Nephron progenitor cell (in vitro differentiated cells): ENCODE data around the gene TMEM59L.
A peak's percentile ranks its signal among the peaks of the same experiment; 100 is the strongest.

Experiments used
- DNase-seq: peaks from one replicate; pipeline ENCODE4 v3.0.0; 2021
- H3K27ac Mint-ChIP-seq: 2 replicates; pipeline ENCODE4 v1.8.0; 2021; ENCODE audit warnings: mild to moderate bottlenecking, moderate library complexity, mixed read lengths
- H3K27me3 Mint-ChIP-seq: 2 replicates; pipeline ENCODE4 v1.8.0; 2021; ENCODE audit warnings: mild to moderate bottlenecking, low read depth, mixed read lengths; ENCODE audit not compliant: poor library complexity
- H3K36me3 Mint-ChIP-seq: 2 replicates; pipeline ENCODE4 v1.8.0; 2021; ENCODE audit warnings: low read depth, mixed read lengths
- H3K4me1 Mint-ChIP-seq: 2 replicates; pipeline ENCODE4 v1.8.0; 2021; ENCODE audit warnings: mixed read lengths
- H3K4me3 Mint-ChIP-seq: 2 replicates; pipeline ENCODE4 v1.8.0; 2021; ENCODE audit warnings: mild to moderate bottlenecking, moderate library complexity, mixed read lengths
- H3K9me3 Mint-ChIP-seq: 2 replicates; pipeline ENCODE4 v1.8.0; 2021; ENCODE audit warnings: mild to moderate bottlenecking, moderate library complexity, mixed read lengths
- TF ChIP-seq, protein P1 (sequence below): fragments of 200-600 bp; sonication (generic); IDR thresholded peaks from 2 replicates; pipeline ENCODE4 v1.5.0; 2021; ENCODE audit warnings: antibody characterized with exemption

Gene TMEM59L

GRCh38 chr19:18607226-18608101, 5.2 kb upstream of the TMEM59L start:
- Mint-ChIP-seq H3K27ac (no peak overlapping the region), H3K4me3 (peak overlapping the region; percentile 30), H3K36me3 (no peaks in the 10 kb centered on the region), H3K9me3 (no peaks in the 10 kb centered on the region), H3K4me1 (peaks cover 51% of the 10 kb centered on the region), H3K27me3 (peaks cover 84% of the 10 kb centered on the region)
- peak; percentile 38 for DNase-seq
- TF ChIP-seq, protein P1, sequence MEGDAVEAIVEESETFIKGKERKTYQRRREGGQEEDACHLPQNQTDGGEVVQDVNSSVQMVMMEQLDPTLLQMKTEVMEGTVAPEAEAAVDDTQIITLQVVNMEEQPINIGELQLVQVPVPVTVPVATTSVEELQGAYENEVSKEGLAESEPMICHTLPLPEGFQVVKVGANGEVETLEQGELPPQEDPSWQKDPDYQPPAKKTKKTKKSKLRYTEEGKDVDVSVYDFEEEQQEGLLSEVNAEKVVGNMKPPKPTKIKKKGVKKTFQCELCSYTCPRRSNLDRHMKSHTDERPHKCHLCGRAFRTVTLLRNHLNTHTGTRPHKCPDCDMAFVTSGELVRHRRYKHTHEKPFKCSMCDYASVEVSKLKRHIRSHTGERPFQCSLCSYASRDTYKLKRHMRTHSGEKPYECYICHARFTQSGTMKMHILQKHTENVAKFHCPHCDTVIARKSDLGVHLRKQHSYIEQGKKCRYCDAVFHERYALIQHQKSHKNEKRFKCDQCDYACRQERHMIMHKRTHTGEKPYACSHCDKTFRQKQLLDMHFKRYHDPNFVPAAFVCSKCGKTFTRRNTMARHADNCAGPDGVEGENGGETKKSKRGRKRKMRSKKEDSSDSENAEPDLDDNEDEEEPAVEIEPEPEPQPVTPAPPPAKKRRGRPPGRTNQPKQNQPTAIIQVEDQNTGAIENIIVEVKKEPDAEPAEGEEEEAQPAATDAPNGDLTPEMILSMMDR, result no peak

- peak overlapping the region; percentile 33 for H3K4me3 Mint-ChIP-seq
- no peak for DNase-seq
- no peaks in the 10 kb centered on the region for H3K36me3 Mint-ChIP-seq
- TF ChIP-seq, protein P1, result no peak
- peaks cover 84% of the 10 kb centered on the region for H3K27me3 Mint-ChIP-seq
- H3K4me1 Mint-ChIP-seq, result peaks cover 51% of the 10 kb centered on the region
- no peaks in the 10 kb centered on the region for H3K9me3 Mint-ChIP-seq
- no peak overlapping the region for H3K27ac Mint-ChIP-seq
Observed at GRCh38 chr19:18608102-18608804, 4.4 kb upstream of the TMEM59L start.

- DNase-seq, result no peak
- Mint-ChIP-seq H3K4me1 (peaks cover 56% of the 10 kb centered on the region), H3K36me3 (no peaks in the 10 kb centered on the region), H3K9me3 (no peaks in the 10 kb centered on the region), H3K27ac (no peak overlapping the region), H3K4me3 (peak overlapping the region; percentile 33), H3K27me3 (peaks cover 88% of the 10 kb centered on the region)
- TF ChIP-seq, protein P1, result no peak
Observed at GRCh38 chr19:18608805-18609716, 3.6 kb upstream of the TMEM59L start.

DNA sequence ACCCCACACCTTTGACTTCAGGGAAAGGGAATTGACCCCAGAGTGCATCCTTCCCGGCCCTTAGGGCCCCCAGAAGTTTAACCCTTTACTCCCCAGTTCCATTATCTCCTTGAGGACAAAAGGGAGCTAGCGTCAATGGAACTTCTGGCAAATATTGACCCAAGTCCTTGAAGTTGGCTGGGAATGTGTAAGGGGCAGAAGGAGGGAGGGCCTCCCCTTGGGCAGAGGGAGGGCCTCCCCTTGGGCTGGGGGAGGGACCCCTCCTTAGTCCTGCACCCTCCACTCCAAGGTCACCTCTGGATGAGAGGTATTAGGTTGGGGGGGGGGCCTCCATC, 3.0 kb upstream of the TMEM59L start:
- Mint-ChIP-seq H3K27ac (no peak overlapping the region), H3K36me3 (no peaks in the 10 kb centered on the region), H3K9me3 (no peaks in the 10 kb centered on the region), H3K4me1 (peaks cover 56% of the 10 kb centered on the region), H3K4me3 (no peak overlapping the region), H3K27me3 (peaks cover 88% of the 10 kb centered on the region)
- TF ChIP-seq, protein P1, result no peak
- DNase-seq, result no peak

DNA sequence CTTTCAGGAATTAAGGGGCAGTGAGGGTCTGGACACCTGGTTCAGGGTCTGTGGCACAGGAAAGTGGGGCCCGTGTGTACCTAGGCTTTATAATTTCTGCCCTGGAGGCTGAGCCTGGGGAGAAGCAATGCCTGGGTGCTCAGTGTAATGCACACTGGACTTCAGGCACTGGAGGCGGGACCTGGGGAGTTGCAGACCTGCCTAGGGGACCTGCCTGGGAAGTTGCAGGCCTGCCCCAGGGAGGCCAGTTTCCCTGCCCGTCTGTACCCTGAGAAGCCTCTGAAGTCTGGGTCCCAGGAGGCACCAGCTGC, 2.5 kb upstream of the TMEM59L start:
- Mint-ChIP-seq H3K27ac (no peak overlapping the region), H3K4me3 (no peak overlapping the region), H3K9me3 (no peaks in the 10 kb centered on the region), H3K36me3 (no peaks in the 10 kb centered on the region), H3K4me1 (peaks cover 51% of the 10 kb centered on the region), H3K27me3 (peaks cover 88% of the 10 kb centered on the region)
- TF ChIP-seq, protein P1, result no peak
- no peak for DNase-seq
